OCI-LY7 (cell line): ENCODE results near the gene PRRX2. TPM values are rescaled to one million over a fixed set of nuclear protein-coding genes. Genes with fewer than 3 reads are reported as not detected.

Experiments
- BruUV-seq: library from RNA; stranded (reverse); fragments of 400-500 nt; replicated peaks from 2 replicates; lab custom pipeline; 2021; lab: Mats Ljungman, UMichigan
- CTCF ChIA-PET: fragments of 300-600 bp; sonication (Branson Sonifier 250); formaldehyde crosslinking; loops from one replicate; lab custom pipeline; 2022; ENCODE audit warnings: antibody characterized with exemption; ENCODE audit not compliant: unreplicated experiment; lab: Charles Lee
- POLR2A ChIA-PET: fragments of 300-600 bp; sonication (Branson Sonifier 250); formaldehyde crosslinking; loops from one replicate; lab custom pipeline; 2022; ENCODE audit warnings: antibody characterized with exemption; lab: Charles Lee
- DNase-seq: peaks from one replicate; pipeline ENCODE4 v3.0.0-alpha.2; 2015; ENCODE audit warnings: low spot score
- H2AFZ ChIP-seq: fragments of 200-600 bp; sonication (generic), shearing (Covaris generic); 2 replicates; pipeline ENCODE4 v1.6.1; 2014; ENCODE audit warnings: mild to moderate bottlenecking, antibody characterized with exemption, low read length, moderate library complexity
- H3K27ac ChIP-seq: fragments of 200-600 bp; sonication (generic); 2 replicates; pipeline ENCODE4 v1.5.1; 2014; ENCODE audit warnings: mixed run types, low read depth, mild to moderate bottlenecking, moderate library complexity, low read length, inconsistent platforms; ENCODE audit not compliant: poor library complexity, severe bottlenecking
- H3K36me3 ChIP-seq: fragments of 200-600 bp; sonication (generic); 2 replicates; pipeline ENCODE4 v1.6.1; 2014; ENCODE audit warnings: mild to moderate bottlenecking, antibody characterized with exemption, low read length, moderate library complexity, mixed read lengths; ENCODE audit not compliant: insufficient read depth
- H3K4me1 ChIP-seq: fragments of 200-600 bp; sonication (generic); 2 replicates; pipeline ENCODE4 v1.5.1; 2014; ENCODE audit warnings: mild to moderate bottlenecking, low read length; ENCODE audit not compliant: insufficient read depth, poor library complexity, severe bottlenecking
- H3K4me2 ChIP-seq: fragments of 200-600 bp; sonication (generic); 2 replicates; pipeline ENCODE4 v1.6.1; 2014; ENCODE audit warnings: mild to moderate bottlenecking, low read length
- H3K4me3 ChIP-seq: fragments of 200-600 bp; sonication (generic); 2 replicates; pipeline ENCODE4 v1.5.1; 2014; ENCODE audit warnings: mild to moderate bottlenecking, low read depth, low read length; ENCODE audit not compliant: poor library complexity, severe bottlenecking
- H3K79me2 ChIP-seq: fragments of 200-600 bp; sonication (generic); 2 replicates; pipeline ENCODE4 v1.6.1; 2016; ENCODE audit warnings: low read depth, mild to moderate bottlenecking, low read length, moderate library complexity, mixed read lengths; ENCODE audit not compliant: insufficient read depth
- H3K9me2 ChIP-seq: fragments of 200-600 bp; sonication (generic); 2 replicates; pipeline ENCODE4 v1.6.1; 2016; ENCODE audit warnings: mild to moderate bottlenecking, low read length, mixed read lengths; ENCODE audit not compliant: insufficient read depth
- H3K9me3 ChIP-seq: fragments of 200-600 bp; sonication (generic); 2 replicates; pipeline ENCODE4 v1.6.1; 2014; ENCODE audit warnings: mild to moderate bottlenecking, mixed run types, low read length, mixed read lengths
- H4K20me1 ChIP-seq: fragments of 200-600 bp; sonication (generic); 2 replicates; pipeline ENCODE4 v1.6.1; 2014; ENCODE audit warnings: mild to moderate bottlenecking, antibody characterized with exemption, low read length, moderate library complexity, mixed read lengths; ENCODE audit not compliant: insufficient read depth
- CTCF ChIP-seq: fragments of 200-600 bp; sonication (generic); conservative IDR thresholded peaks from 2 replicates; pipeline ENCODE4 v1.5.1; 2014; ENCODE audit warnings: mild to moderate bottlenecking, antibody characterized with exemption, low read length, moderate library complexity, mixed read lengths
- EZH2phosphoT487 ChIP-seq: fragments of 200-600 bp; sonication (generic); IDR thresholded peaks from 2 replicates; pipeline ENCODE4 v1.6.1; 2018; ENCODE audit warnings: low read depth, borderline replicate concordance, mild to moderate bottlenecking, mixed run types, antibody characterized with exemption, low read length, moderate library complexity, mixed read lengths
- intact Hi-C: fragments of 100-400 bp; cut with micrococcal nuclease; formaldehyde crosslinking; loops from one replicate; pipeline ENCODE4 v1.10.0; 2022; ENCODE audit not compliant: unreplicated experiment
- total RNA-seq, 2 experiments: library from RNA; depleted of rRNA in 1 of 2; stranded (reverse); fragments of >200 nt in 1 of 2; shearing (Covaris generic) in 1 of 2; gene quantifications; 2 replicates each; pipeline ENCODE4 v1.2.3, GENCODE V29; 2014 to 2022

PRRX2 gene
- total RNA-seq, 2 experiments from 2014 or later: not detected

- TF ChIP-seq CTCF (0 out of 2 replicates have a peak, but pooled peaks have one; percentile 13), EZH2phosphoT487 (no peak)
- BruUV-seq: no TSS peak
- no peaks in the 10 kb centered on the region for H3K9me2 ChIP-seq
Measured at GRCh38 chr9:129720865-129721545, 55.6 kb downstream of the PRRX2 start.

GRCh38 chr9:129722913-129723312, 57.5 kb downstream of the PRRX2 start:
- H3K4me3 ChIP-seq: no peak overlapping the region
- ChIA-PET CTCF (no interaction called here), POLR2A (no interaction called here)
- no peaks in the 10 kb centered on the region for H3K9me2 ChIP-seq
- no peak overlapping the region for H3K4me2 ChIP-seq
- BruUV-seq: no TSS peak
- no peaks in the 10 kb centered on the region for H3K79me2 ChIP-seq
- TF ChIP-seq CTCF: no peak
- TF ChIP-seq EZH2phosphoT487: no peak
- no peak overlapping the region for H2AFZ ChIP-seq
- no peaks in the 10 kb centered on the region for H4K20me1 ChIP-seq
- H3K36me3 ChIP-seq: no peaks in the 10 kb centered on the region
- DNase-seq: no peak
- intact Hi-C loops: no loop called here
- no peaks in the 10 kb centered on the region for H3K4me1 ChIP-seq
- H3K9me3 ChIP-seq: no peaks in the 10 kb centered on the region
- no peak overlapping the region for H3K27ac ChIP-seq

More at GRCh38 chr9:129720865-129721545, 55.6 kb downstream of the PRRX2 start:
- H3K4me3 ChIP-seq: no peak overlapping the region
- no peaks in the 10 kb centered on the region for H4K20me1 ChIP-seq
- DNase-seq: no peak
- H3K79me2 ChIP-seq: no peaks in the 10 kb centered on the region
- H3K4me1 ChIP-seq: no peaks in the 10 kb centered on the region
- no peak overlapping the region for H3K4me2 ChIP-seq
- no peaks in the 10 kb centered on the region for H3K36me3 ChIP-seq
- intact Hi-C loops: no loop called here
- no peak overlapping the region for H2AFZ ChIP-seq
- H3K9me3 ChIP-seq: no peaks in the 10 kb centered on the region
- ChIA-PET CTCF (no interaction called here), POLR2A (no interaction called here)
- H3K27ac ChIP-seq: no peak overlapping the region
